Astrocyte of the spinal cord (primary cell): ENCODE data around the gene AMPD3.

Source experiments
- DNase-seq: peaks from one replicate; pipeline ENCODE4 v3.0.0; 2011; ENCODE audit warnings: low read depth, low spot score
- H3K4me3 ChIP-seq: 2 replicates; pipeline ENCODE4 v1.5.1; 2011; ENCODE audit warnings: low read depth, mild to moderate bottlenecking, low read length, moderate library complexity
- CTCF ChIP-seq: IDR thresholded peaks from 2 replicates; pipeline ENCODE4 v1.5.1; 2012; ENCODE audit warnings: low read depth, mild to moderate bottlenecking, low read length, inconsistent platforms
- in situ Hi-C: cut with HindIII; loops from 2 replicates; pipeline ENCODE4 v1.10.0; 2017; ENCODE audit warnings: low sequenced_read_pairs

Gene AMPD3

GRCh38 chr11:10454878-10455631 lies at the start of gene AMPD3:
Gene AMPD3 (plus strand): TSS chr11:10455264. CDS start chr11:10461520, 6,256 bp downstream.
- DNase-seq: peak; percentile 90
- TF ChIP-seq CTCF: no peak
- peak within 1 kb of the TSS; percentile 30 for H3K4me3 ChIP-seq
- in situ Hi-C loops: no loop called here

GRCh38 chr11:10405865-10406592 lies 49.0 kb upstream of the AMPD3 start:
- in situ Hi-C loops: no loop called here
- no peak overlapping the region for H3K4me3 ChIP-seq
- TF ChIP-seq CTCF: peak; percentile 77
- DNase-seq: peak; percentile 89

- in situ Hi-C loops: no loop called here
- no peak for DNase-seq
Measured at GRCh38 chr11:10407055-10407454, 48.0 kb upstream of the AMPD3 start.

GRCh38 chr11:10407749-10408685 lies 47.0 kb upstream of the AMPD3 start:
- no peak for DNase-seq
- H3K4me3 ChIP-seq: no peak overlapping the region

More at GRCh38 chr11:10407055-10407454, 48.0 kb upstream of the AMPD3 start:
- no peak for TF ChIP-seq CTCF
- no peak overlapping the region for H3K4me3 ChIP-seq

GRCh38 chr11:10409207-10409661 lies 45.8 kb upstream of the AMPD3 start:
- DNase-seq: no peak
- in situ Hi-C loops: no loop called here
- H3K4me3 ChIP-seq: no peak overlapping the region
- no peak for TF ChIP-seq CTCF

More at GRCh38 chr11:10407749-10408685, 47.0 kb upstream of the AMPD3 start:
- no peak for TF ChIP-seq CTCF
- in situ Hi-C loops: no loop called here
